ENCODE measurements around the gene ACP1. TPM values are rescaled to one million over a fixed set of nuclear protein-coding genes. Genes with fewer than 3 reads are reported as not detected.

Gene ACP1
- total RNA-seq, 1 donor from 2014 or later = 114 TPM

DNA sequence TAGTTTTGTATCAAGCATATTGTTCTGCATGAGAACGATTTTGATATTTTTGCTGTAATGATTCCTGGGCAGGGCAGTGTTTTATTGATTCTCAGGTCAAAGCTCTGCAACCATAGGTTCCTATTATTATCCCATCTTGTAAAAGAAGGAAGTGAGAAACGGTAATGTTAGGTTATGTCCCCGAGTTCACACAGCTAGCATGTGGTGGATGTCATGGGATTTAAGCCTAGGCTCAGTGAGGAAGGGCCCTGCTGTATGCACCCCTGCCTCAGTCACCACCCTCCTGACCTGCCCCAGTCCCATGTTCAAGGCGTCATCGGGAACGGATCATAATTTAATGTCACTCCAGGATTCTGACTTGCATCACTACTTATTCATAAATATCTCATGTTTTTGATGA is 10.7 kb downstream of the ACP1 start:
- Histone ChIP-seq H3K4me2 (ENCODE audit: low read length) (no peak overlapping the region), H3K36me3 (ENCODE audit: insufficient read depth, low read length) (peaks cover 44% of the 10 kb centered on the region), H3K79me2 (ENCODE audit: insufficient read depth, low read length) (peaks cover 66% of the 10 kb centered on the region), H4K20me1 (ENCODE audit: insufficient read depth, low read length) (peaks cover 66% of the 10 kb centered on the region), H2AFZ (ENCODE audit: low read depth, low read length) (no peak overlapping the region), H3K27me3 (ENCODE audit: insufficient read depth, low read length) (no peaks in the 10 kb centered on the region), H3K4me3 (ENCODE audit: insufficient read depth, low read depth, low read length) (no peak overlapping the region), H3K27ac (ENCODE audit: low read depth, low read length) (no peak overlapping the region), H3K4me1 (ENCODE audit: insufficient read depth, low read length) (no peaks in the 10 kb centered on the region), H3K9me3 (ENCODE audit: insufficient read depth, low read depth, low read length) (no peaks in the 10 kb centered on the region), H3K9ac (ENCODE audit: low read length) (no peak overlapping the region)
- Mint-ChIP-seq H3K27ac (ENCODE audit: unreplicated experiment) (no peak overlapping the region), H3K4me1 (ENCODE audit: low read depth, unreplicated experiment) (no peaks in the 10 kb centered on the region), H3K36me3 (ENCODE audit: low read depth, unreplicated experiment) (peaks cover 11% of the 10 kb centered on the region), H3K4me3 (ENCODE audit: unreplicated experiment) (no peak overlapping the region), H3K9me3 (ENCODE audit: unreplicated experiment) (no peaks in the 10 kb centered on the region), H3K27me3 (ENCODE audit: low read depth, unreplicated experiment) (no peaks in the 10 kb centered on the region)
- no peak for DNase-seq (ENCODE audit: low read depth)
- FAIRE-seq = no peak
- no peak for TF ChIP-seq EZH2 (IDR thresholded peaks at IDR 0.05; ENCODE audit: insufficient read depth, low read length)
- TF ChIP-seq, protein P1, sequence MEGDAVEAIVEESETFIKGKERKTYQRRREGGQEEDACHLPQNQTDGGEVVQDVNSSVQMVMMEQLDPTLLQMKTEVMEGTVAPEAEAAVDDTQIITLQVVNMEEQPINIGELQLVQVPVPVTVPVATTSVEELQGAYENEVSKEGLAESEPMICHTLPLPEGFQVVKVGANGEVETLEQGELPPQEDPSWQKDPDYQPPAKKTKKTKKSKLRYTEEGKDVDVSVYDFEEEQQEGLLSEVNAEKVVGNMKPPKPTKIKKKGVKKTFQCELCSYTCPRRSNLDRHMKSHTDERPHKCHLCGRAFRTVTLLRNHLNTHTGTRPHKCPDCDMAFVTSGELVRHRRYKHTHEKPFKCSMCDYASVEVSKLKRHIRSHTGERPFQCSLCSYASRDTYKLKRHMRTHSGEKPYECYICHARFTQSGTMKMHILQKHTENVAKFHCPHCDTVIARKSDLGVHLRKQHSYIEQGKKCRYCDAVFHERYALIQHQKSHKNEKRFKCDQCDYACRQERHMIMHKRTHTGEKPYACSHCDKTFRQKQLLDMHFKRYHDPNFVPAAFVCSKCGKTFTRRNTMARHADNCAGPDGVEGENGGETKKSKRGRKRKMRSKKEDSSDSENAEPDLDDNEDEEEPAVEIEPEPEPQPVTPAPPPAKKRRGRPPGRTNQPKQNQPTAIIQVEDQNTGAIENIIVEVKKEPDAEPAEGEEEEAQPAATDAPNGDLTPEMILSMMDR (IDR thresholded peaks at IDR 0.05; ENCODE audit: insufficient read depth, low read depth, low read length) = no peak

DNA sequence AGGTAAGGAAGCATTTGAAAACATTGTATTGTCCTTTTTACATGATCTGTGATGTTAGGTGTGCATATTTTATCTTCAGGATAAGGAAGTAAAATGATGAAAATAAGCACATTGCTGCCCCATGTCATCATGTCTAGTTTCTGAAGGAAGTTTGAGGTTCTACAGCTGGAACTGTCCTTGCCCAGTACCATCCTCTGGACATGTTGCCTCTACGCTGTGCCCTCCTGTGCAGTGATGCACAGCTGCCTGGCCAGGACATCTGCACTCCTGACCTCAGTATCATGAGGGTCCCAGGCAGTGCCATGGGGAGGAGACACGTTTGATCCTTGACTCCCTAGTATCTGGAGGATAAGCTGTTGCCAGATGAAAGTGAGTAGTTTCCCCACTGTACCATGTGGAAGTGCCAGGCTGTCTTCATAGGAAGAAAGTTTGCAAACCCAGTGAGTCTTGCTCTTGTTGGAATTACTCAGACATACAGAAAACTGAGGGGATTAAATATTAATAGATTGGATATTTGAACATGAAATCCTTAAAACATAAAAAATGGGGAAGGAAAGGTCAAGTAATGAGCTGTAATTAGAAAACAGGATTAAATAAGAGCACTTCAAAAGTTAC is 13.7 kb downstream of the ACP1 start:
- Histone ChIP-seq H3K36me3 (ENCODE audit: insufficient read depth, low read length) (peaks cover 45% of the 10 kb centered on the region), H3K79me2 (ENCODE audit: insufficient read depth, low read length) (peaks cover 37% of the 10 kb centered on the region), H3K4me3 (ENCODE audit: insufficient read depth, low read depth, low read length) (no peak overlapping the region), H3K4me1 (ENCODE audit: insufficient read depth, low read length) (no peaks in the 10 kb centered on the region), H3K9ac (ENCODE audit: low read length) (no peak overlapping the region), H3K27ac (ENCODE audit: low read depth, low read length) (no peak overlapping the region), H3K9me3 (ENCODE audit: insufficient read depth, low read depth, low read length) (no peaks in the 10 kb centered on the region), H2AFZ (ENCODE audit: low read depth, low read length) (no peak overlapping the region), H4K20me1 (ENCODE audit: insufficient read depth, low read length) (peaks cover 38% of the 10 kb centered on the region), H3K4me2 (ENCODE audit: low read length) (no peak overlapping the region), H3K27me3 (ENCODE audit: insufficient read depth, low read length) (no peaks in the 10 kb centered on the region)
- no peaks in the 10 kb centered on the region for H3K27me3 Mint-ChIP-seq (ENCODE audit: low read depth, unreplicated experiment)
- DNase-seq (ENCODE audit: low read depth) (no peak), FAIRE-seq (no peak)
- TF ChIP-seq EZH2 (IDR thresholded peaks at IDR 0.05; ENCODE audit: insufficient read depth, low read length) = no peak
- TF ChIP-seq, protein P1 (IDR thresholded peaks at IDR 0.05; ENCODE audit: insufficient read depth, low read depth, low read length) = no peak
- peaks cover 1% of the 10 kb centered on the region for H3K4me1 Mint-ChIP-seq (ENCODE audit: low read depth, unreplicated experiment)
- H3K27ac Mint-ChIP-seq (ENCODE audit: unreplicated experiment) = no peak overlapping the region
- peaks cover 13% of the 10 kb centered on the region for H3K36me3 Mint-ChIP-seq (ENCODE audit: low read depth, unreplicated experiment)
- H3K9me3 Mint-ChIP-seq (ENCODE audit: unreplicated experiment) = no peaks in the 10 kb centered on the region
- H3K4me3 Mint-ChIP-seq (ENCODE audit: unreplicated experiment) = no peak overlapping the region

DNA sequence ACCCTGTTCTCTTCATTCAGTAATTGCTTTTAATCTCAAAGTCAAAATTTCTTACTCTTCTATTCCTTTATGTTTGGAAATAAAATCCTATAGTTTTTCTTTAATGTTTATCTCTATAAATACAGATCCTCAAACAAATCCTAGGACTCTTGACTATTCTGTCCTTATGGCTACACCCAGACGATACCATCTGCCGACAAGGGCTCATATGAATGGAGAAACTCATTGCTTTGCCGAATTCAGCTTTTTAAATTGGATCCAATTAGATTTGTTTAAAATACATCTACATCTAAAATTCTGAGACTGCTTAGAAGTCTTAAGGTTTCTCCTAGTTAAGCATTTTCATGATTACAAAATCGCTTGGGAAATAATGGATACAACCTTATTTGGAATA is 14.2 kb downstream of the ACP1 start:
- Histone ChIP-seq H3K4me1 (ENCODE audit: insufficient read depth, low read length) (peaks cover 3% of the 10 kb centered on the region), H3K9ac (ENCODE audit: low read length) (no peak overlapping the region), H3K4me2 (ENCODE audit: low read length) (no peak overlapping the region), H2AFZ (ENCODE audit: low read depth, low read length) (no peak overlapping the region), H3K9me3 (ENCODE audit: insufficient read depth, low read depth, low read length) (no peaks in the 10 kb centered on the region), H3K36me3 (ENCODE audit: insufficient read depth, low read length) (peaks cover 43% of the 10 kb centered on the region), H3K4me3 (ENCODE audit: insufficient read depth, low read depth, low read length) (no peak overlapping the region), H4K20me1 (ENCODE audit: insufficient read depth, low read length) (peaks cover 33% of the 10 kb centered on the region), H3K27me3 (ENCODE audit: insufficient read depth, low read length) (no peaks in the 10 kb centered on the region), H3K27ac (ENCODE audit: low read depth, low read length) (no peak overlapping the region), H3K79me2 (ENCODE audit: insufficient read depth, low read length) (peaks cover 32% of the 10 kb centered on the region)
- FAIRE-seq (no peak), DNase-seq (ENCODE audit: low read depth) (no peak)
- Mint-ChIP-seq H3K36me3 (ENCODE audit: low read depth, unreplicated experiment) (peaks cover 15% of the 10 kb centered on the region), H3K4me3 (ENCODE audit: unreplicated experiment) (no peak overlapping the region), H3K27ac (ENCODE audit: unreplicated experiment) (no peak overlapping the region), H3K9me3 (ENCODE audit: unreplicated experiment) (no peaks in the 10 kb centered on the region), H3K4me1 (ENCODE audit: low read depth, unreplicated experiment) (peaks cover 4% of the 10 kb centered on the region), H3K27me3 (ENCODE audit: low read depth, unreplicated experiment) (no peaks in the 10 kb centered on the region)
- TF ChIP-seq, protein P1 (IDR thresholded peaks at IDR 0.05; ENCODE audit: insufficient read depth, low read depth, low read length) = no peak
- no peak for TF ChIP-seq EZH2 (IDR thresholded peaks at IDR 0.05; ENCODE audit: insufficient read depth, low read length)
